GM19240 (cell line): Measurements from ENCODE around the gene SLAMF6.
"Not testable (repeated sequence)": the region's sequence is repeated elsewhere in the genome, so short reads cannot be mapped to it uniquely, and the experiment has no call there.

Source experiments
- DNase-seq: peaks from one replicate; pipeline ENCODE4 v3.0.0; 2011; ENCODE audit warnings: low spot score; ENCODE audit not compliant: insufficient read length

The SLAMF6 gene

DNA sequence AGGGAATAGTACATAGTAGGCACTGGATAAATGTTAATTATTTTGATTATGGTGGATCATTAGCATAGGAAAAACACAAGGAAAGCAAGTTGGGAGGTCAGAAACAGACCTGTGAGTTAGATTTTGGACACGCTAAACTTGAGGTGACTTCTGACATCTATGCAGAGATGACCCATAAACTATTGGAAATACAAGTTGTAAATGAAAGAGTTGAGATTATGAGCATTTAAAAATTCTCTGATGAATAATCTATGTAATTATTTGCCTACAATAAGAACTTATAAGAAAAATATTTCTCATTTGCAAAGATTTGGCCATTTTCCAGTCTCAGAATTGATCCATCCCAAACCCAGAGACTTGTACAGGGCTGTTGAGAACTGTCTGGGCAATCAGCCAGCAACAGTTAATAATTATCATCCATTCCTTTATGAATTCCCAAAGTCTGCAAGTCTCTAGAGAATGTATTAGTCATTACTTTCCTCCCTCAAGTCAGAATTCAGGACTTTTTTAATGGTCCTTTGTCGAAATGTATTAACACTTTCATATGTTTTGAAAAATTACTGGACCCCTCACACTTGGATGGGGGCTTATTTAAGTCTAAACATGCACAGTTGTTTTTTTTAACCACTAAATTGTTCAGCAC, 19.4 kb upstream of the SLAMF6 start:
- DNase-seq, result no peak

GRCh38 chr1:160541622-160542302, 18.7 kb upstream of the SLAMF6 start:
- DNase-seq, result no peak

DNA sequence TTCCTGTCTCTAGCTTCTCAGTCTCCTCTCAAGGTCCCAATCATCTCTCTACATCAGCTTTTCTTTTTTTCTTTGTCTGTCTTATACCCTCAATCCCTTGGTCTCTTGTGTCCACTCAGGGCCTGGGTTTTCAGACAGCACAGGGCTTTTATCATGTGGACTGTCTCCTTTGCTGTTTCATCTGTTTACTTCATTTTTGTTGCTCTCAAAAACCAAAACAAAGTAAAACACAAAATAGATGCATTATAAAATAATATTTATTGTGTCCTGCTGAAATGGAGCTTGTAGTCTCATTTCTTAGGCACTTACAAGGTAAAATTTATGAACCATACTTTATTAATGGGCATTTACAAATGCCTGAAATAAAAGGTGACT, 17.8 kb upstream of the SLAMF6 start:
- DNase-seq, result no peak

DNA sequence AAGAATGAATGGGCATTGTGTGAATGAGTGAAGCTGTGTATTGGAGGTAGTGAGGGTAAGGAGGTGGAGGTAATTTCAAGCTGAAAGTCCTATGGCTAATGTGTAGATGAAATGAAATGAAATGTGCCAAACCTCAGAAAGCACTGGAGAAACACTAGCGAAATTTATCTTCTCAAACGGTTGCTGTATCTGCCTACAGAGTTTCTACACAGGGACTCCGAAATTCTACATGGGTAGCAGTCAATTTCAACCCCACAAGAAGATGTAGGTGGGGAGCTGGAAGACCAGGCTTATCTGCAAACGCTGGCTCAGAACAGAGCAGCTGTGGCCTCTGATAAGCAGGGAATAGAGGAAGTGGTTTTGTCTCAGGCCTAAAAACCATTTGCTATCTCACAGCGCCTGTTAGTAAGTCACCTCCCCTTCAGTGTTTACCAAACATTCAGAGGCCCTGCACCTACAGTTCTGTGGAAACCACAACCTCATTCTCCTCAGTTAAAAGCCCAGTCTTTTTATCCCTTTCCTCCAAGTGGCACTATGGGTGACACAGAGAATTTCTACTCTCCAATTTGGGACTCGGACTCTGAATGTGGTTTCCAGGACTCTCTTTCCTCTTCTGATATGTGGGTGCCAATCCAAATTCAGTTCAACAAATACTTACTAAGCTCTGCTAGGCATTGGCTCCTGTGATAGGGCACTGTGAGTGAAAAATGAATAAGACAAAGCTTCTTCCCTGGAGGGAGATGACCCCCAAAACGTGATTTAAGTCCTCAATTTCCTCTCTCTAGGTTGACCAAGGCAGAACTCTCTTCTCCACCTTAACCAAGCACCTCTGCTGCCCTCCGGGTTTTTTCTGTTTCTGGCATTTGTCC, 17.2 kb upstream of the SLAMF6 start:
- peak; percentile 45 for DNase-seq

DNA sequence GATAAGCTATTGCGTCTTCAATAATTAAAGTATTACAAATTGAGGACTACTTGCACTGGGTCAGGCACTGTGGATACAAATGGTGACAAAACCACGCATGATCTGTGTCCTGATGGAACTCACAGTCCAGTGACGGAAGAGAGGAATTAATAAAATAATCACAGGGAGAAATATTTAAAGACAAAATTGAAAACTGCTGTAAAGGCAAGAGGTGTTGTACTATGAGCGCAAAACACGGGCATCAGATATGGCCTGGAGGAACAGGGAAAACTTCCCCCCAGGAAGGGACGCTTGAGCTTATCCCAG, 16.6 kb upstream of the SLAMF6 start:
- DNase-seq, result no peak

DNA sequence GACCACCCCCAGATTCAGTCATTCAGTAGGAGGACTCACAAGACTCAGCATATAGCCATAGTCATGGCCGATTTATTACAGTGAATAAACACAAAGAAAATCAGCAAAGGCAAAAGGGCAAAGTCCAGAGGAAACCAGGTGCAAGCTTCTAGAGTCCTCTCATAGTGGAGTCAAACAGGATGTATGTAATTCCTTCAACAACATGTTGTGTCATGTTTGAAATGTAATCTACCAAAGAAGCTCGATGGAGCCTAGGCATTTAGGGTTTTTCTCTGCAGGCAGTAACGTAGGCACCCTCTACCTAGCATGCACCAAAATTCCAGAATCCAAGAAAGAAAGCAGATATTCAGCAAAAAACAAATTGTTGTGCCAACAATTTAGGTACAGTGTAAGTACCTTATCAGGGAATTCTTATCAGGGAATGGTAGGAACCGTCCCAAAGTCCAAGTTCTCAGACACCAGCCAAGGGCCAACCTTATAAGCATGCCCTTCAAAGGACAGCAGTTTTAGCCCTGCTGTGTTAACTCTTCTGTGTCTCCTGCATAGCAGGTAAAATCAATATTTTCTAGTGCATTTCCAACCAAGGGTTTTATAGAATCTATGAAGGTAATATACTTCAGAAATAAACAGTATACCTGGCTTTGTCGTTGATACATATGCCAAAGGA, 16.1 kb upstream of the SLAMF6 start:
- no peak for DNase-seq

DNA sequence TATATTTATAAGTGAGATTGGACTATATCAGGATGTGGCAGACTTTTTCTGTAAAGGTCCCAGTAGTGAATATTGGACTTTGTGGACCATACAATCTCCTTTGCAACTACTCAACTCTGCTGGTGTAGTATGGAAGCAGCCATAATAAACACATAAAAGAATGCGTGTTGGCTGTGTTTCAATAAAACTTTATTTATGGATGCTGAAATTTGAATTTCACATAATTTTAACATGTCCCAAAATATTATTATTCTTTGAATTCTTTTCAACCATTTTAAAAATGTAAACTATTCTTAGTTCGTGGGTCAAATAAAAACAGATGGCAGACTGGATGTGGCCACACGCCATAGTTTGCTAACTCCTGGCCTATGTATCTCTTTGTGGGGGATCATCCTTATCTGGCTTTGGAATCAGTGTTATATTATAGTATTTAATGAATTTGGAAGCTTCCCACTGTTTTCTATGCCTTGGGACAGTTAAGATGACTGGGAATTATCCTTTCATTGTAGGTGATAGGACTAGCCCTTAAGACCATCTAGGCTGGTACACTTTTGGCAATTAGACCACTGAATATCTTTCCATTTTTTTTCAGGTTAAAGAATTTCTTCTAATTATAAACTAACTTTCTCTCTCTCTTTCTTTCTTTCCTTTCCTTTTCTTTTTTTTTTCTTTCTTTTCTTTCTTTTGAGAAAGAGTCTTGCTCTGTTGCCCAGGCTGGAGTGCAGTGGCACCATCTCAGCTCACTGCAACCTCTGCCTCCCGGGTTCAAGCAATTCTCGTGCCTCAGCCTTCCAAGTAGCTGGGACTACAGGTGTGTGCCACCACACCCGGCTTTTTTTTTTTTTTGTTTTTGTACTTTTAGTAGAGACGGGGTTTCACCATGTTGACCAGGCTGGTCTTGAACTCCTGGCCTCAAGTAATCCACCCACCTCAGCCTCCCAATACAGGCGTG, 14.9 kb upstream of the SLAMF6 start:
- DNase-seq, result no peak

GRCh38 chr1:160534823-160535605, 12.0 kb upstream of the SLAMF6 start:
- no peak for DNase-seq

- DNase-seq, result not testable (repeated sequence)
These were observed 9.4 kb upstream of the SLAMF6 start for GRCh38 chr1:160532557-160532813.

DNA sequence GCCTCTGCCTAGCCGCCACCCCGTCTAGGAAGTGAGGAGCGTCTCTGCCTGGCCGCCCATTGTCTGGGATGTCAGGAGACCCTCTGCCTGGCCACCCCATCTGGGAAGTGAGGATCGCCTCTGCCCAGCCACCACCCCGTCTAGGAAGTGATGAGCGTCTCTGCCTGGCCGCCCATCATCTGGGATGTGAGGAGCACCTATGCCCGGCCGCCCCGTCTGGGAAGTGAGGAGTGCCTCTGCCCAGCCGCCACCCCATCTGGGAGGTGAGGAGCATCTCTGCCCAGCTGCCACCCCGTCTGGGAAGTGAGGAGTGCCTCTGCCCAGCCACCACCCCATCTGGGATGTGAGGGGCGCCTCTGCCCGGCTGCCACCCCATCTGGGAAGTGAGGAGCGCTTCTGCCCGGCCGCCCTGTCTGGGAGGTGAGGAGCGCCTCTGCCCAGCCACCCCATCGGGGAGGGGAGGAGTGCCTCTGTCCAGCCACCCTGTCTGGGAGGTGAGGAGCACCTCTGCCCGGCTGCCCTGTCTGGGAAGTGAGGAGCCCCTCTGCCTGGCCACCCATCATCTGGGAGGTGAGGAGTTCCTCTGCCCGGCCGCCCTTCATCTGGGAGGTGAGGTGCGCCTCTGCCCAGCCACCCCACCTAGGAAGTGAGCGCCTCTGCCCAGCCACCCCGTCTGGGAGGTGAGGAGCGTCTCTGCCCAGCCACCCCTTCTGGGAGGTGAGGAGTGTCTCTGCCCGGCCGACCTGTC, 8.9 kb upstream of the SLAMF6 start:
- not testable (repeated sequence) for DNase-seq

DNA sequence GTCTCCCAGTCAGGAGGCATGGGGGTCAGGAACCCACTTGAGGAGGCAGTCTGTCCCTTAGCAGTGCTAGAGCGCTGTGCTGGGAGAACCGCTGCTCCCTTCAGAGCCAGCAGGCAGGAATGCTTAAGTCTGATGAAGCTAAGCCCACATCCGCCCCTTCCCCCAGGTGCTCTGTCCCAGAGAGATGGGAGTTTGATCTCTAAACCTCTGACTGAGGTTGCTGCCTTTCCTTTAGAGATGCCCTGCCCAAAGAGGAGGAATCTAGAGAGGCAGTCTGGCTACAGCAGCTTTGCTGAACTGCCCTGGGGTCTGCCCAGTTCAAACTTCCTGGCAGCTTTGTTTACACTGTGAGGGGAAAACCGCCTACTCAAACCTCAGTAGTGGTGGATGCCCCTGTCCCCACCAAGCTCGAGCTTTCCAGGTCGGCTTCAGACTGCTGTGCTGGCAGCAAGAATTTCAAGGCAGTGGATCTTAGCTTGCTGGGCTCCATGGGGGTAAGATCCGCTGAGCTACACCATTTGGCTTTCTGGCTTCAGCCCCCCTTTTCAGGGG, 6.4 kb upstream of the SLAMF6 start:
- not testable (repeated sequence) for DNase-seq

- not testable (repeated sequence) for DNase-seq
These were observed 734 bp upstream of the SLAMF6 start for GRCh38 chr1:160523789-160524188.

- no peak for DNase-seq
These were observed 919 bp downstream of the SLAMF6 start for GRCh38 chr1:160522136-160522535.

GRCh38 chr1:160521554-160521953, 1.5 kb downstream of the SLAMF6 start:
- DNase-seq, result no peak

- no peak for DNase-seq
These were observed 2.1 kb downstream of the SLAMF6 start for GRCh38 chr1:160520999-160521398.

GRCh38 chr1:160520582-160520981, 2.5 kb downstream of the SLAMF6 start:
- no peak for DNase-seq

DNA sequence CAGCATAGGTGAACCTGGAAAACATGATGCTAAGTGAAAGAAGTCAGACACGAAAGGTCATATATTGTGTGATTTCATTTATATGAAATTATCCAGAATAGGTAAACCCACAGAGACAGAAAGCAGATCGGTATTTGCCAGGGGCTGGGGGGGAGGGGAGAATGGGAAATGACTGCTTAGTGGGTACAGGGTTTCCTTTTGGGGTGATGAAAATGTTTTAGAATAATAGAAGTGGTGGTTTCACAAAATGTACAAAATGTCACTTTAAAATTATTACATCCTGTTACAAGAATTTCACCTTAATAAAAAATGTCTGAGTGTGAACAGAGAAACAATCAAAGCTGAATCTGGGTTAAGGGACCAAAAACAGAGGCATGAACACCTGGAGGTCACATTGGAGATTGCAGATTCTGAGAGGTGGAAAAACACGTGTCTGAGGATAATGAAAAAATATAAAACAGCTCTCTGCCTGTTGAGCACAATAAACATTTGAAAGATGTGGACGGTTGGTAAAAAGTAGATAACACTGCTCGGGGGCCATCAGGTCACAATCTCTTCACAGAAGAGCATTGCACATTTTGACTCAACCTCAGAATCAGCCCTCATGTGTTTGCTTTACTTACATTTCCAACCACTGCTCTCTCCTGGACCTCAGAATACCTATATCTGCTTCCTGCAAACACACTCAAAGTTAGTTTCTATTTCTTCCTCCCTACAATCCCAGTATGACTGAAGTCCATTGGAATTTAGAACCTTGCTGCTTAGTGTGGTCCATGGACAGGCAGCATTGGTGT, 3.2 kb downstream of the SLAMF6 start:
- DNase-seq, result no peak

GRCh38 chr1:160517519-160517918, 5.5 kb downstream of the SLAMF6 start:
- DNase-seq, result not testable (repeated sequence)
